Endothelial cell of umbilical vein (primary cell): ENCODE data around the gene CD3G. TPM values are rescaled to one million over a fixed set of nuclear protein-coding genes. Genes with fewer than 3 reads are reported as not detected.

Experiments used
- BruUV-seq: library from RNA; stranded (reverse); fragments of 400-500 nt; replicated peaks from 2 replicates; lab custom pipeline; 2021; lab: Mats Ljungman, UMichigan
- CTCF ChIA-PET: fragments of 300-600, 350-600 bp; sonication (Branson Sonifier 250); formaldehyde crosslinking; loops from one replicate; lab custom pipeline; 2021; ENCODE audit warnings: antibody characterized with exemption, inconsistent platforms; lab: Charles Lee
- POLR2A ChIA-PET: fragments of 300-600, 350-600 bp; sonication (Branson Sonifier 250); formaldehyde crosslinking; loops from one replicate; lab custom pipeline; 2021; ENCODE audit warnings: antibody characterized with exemption, inconsistent platforms; lab: Charles Lee
- DNase-seq: peaks from one replicate; pipeline ENCODE4 v3.0.0-alpha.2; 2011; ENCODE audit warnings: low read depth, low spot score
- FAIRE-seq: peaks from 2 replicates; lab custom pipeline; 2011; peaks lifted over from hg19 to GRCh38; lab: Jason Lieb, UNC
- H2AFZ ChIP-seq: 2 replicates; pipeline ENCODE4 v1.6.0; 2012; ENCODE audit warnings: low read depth, low read length, control low read depth, inconsistent platforms
- H3K27ac ChIP-seq: 2 replicates; pipeline ENCODE4 v1.5.1; 2011; ENCODE audit warnings: low read depth, mild to moderate bottlenecking, control low read depth, low read length, moderate library complexity; ENCODE audit not compliant: insufficient read depth
- H3K27me3 ChIP-seq, 2 experiments: 2 replicates each; pipeline versions ENCODE4 v1.6.0 to v1.6.1; 2011; ENCODE audit warnings: low read length in 2 of 2, mixed read lengths in 1 of 2; ENCODE audit not compliant: control insufficient read depth in 2 of 2, insufficient read depth in 2 of 2
- H3K36me3 ChIP-seq, 2 experiments: 2 replicates in 1 of 2; 3 replicates in 1 of 2; pipeline ENCODE4 v1.5.1; 2011; ENCODE audit warnings: low read length in 2 of 2, mild to moderate bottlenecking in 1 of 2, moderate library complexity in 1 of 2; ENCODE audit not compliant: control insufficient read depth in 2 of 2, insufficient read depth in 2 of 2; ENCODE audit errors: extremely low read depth in 1 of 2
- H3K4me1 ChIP-seq: 3 replicates; pipeline ENCODE4 v1.5.1; 2011; ENCODE audit warnings: mild to moderate bottlenecking, low read length; ENCODE audit not compliant: control insufficient read depth, insufficient read depth; ENCODE audit errors: extremely low read depth
- H3K4me2 ChIP-seq: 2 replicates; pipeline ENCODE4 v1.6.1; 2011; ENCODE audit warnings: low read length, control low read depth, mixed read lengths; ENCODE audit not compliant: insufficient read depth
- H3K4me3 ChIP-seq, 3 experiments: fragments of 200-600 bp in 1 of 3; sonication (generic), shearing (Covaris generic) in 1 of 3; replicated peaks in 1 of 3; 2 replicates each; pipeline ENCODE4 v1.5.1; 2011 to 2016; ENCODE audit warnings: control low read depth in 3 of 3, low read length in 3 of 3, mild to moderate bottlenecking in 2 of 3, inconsistent platforms in 1 of 3, low read depth in 1 of 3, moderate library complexity in 1 of 3; ENCODE audit not compliant: insufficient read depth in 1 of 3
- H3K79me2 ChIP-seq: 2 replicates; pipeline ENCODE4 v1.6.0; 2012; ENCODE audit warnings: low read length, inconsistent platforms; ENCODE audit not compliant: control insufficient read depth, insufficient read depth
- H3K9ac ChIP-seq: replicated peaks from 2 replicates; pipeline ENCODE3; 2011; ENCODE audit warnings: low read length, control low read depth; ENCODE audit not compliant: insufficient read depth; ENCODE audit errors: extremely low read depth
- H3K9me1 ChIP-seq: replicated peaks from 3 replicates; pipeline ENCODE4 v1.6.0; 2011; ENCODE audit warnings: mild to moderate bottlenecking, low read length; ENCODE audit not compliant: control insufficient read depth, insufficient read depth; ENCODE audit errors: extremely low read depth
- H3K9me3 ChIP-seq: replicated peaks from 2 replicates; pipeline ENCODE4 v1.5.1; 2012; ENCODE audit warnings: low read length, inconsistent platforms; ENCODE audit not compliant: control insufficient read depth, insufficient read depth
- H4K20me1 ChIP-seq: replicated peaks from 2 replicates; pipeline ENCODE3; 2011; ENCODE audit warnings: mild to moderate bottlenecking, low read length; ENCODE audit not compliant: control insufficient read depth, insufficient read depth; ENCODE audit errors: extremely low read depth
- EZH2 ChIP-seq: IDR thresholded peaks from 2 replicates; pipeline ENCODE4 v1.6.1; 2012; ENCODE audit warnings: borderline replicate concordance, low read depth, mild to moderate bottlenecking, moderate library complexity, low read length, inconsistent platforms; ENCODE audit not compliant: severe bottlenecking
- FOS ChIP-seq: IDR thresholded peaks from 2 replicates; pipeline ENCODE4 v1.6.1; 2011; ENCODE audit warnings: mild to moderate bottlenecking, low read length, moderate library complexity, borderline replicate concordance; ENCODE audit not compliant: insufficient read depth
- GATA2 ChIP-seq: IDR thresholded peaks from 2 replicates; pipeline ENCODE4 v1.7.0; 2011; ENCODE audit warnings: low read depth, mild to moderate bottlenecking, moderate library complexity, mixed read lengths, low read length; ENCODE audit not compliant: insufficient read length, insufficient read depth
- JUN ChIP-seq: IDR thresholded peaks from 2 replicates; pipeline ENCODE4 v1.6.1; 2011; ENCODE audit warnings: borderline replicate concordance, low read depth; ENCODE audit not compliant: insufficient read length, insufficient read depth
- MYC ChIP-seq: IDR thresholded peaks from one replicate; pipeline ENCODE4 v1.6.1; 2011; ENCODE audit warnings: mild to moderate bottlenecking, low read depth, low read length
- POLR2A ChIP-seq: IDR thresholded peaks from 2 replicates; pipeline ENCODE4 v1.6.1; 2012; ENCODE audit warnings: low read depth, mild to moderate bottlenecking, control low read depth, low read length
- POLR2AphosphoS5 ChIP-seq: IDR thresholded peaks from 2 replicates; pipeline ENCODE4 v1.6.1; 2012; ENCODE audit warnings: low read depth, mild to moderate bottlenecking, control low read depth, low read length, moderate library complexity; ENCODE audit not compliant: insufficient read depth
- dilution Hi-C: fragments of 300-500 bp; cut with MboI; formaldehyde crosslinking; loops from one replicate; pipeline ENCODE4 v1.15.0; 2019; ENCODE audit warnings: low sequenced_read_pairs; ENCODE audit not compliant: extremely low pct_ligation_motif_present
- intact Hi-C: fragments of 100-400 bp; cut with micrococcal nuclease; formaldehyde crosslinking; loops from one replicate; pipeline ENCODE4 v1.10.0; 2022
- polyA plus RNA-seq, 4 experiments: library from polyadenylated mRNA; depleted of rRNA in 3 of 4; stranded (reverse) in 3 of 4; unstranded in 1 of 4; fragments of >200 nt; gene quantifications; 2 replicates each; pipeline versions ENCODE4 v1.2.1 to v1.2.3, GENCODE V29; 2011 to 2012; ENCODE audit warnings: missing spikeins in 1 of 4
- total RNA-seq: library from RNA; stranded (reverse); gene quantifications from 2 replicates; pipeline ENCODE4 v1.2.3, GENCODE V29; 2021
- TF ChIP-seq, protein P1 (sequence below), 2 donors: IDR thresholded peaks; 1 replicate in 1 of 2; 2 replicates in 1 of 2; pipeline ENCODE4 v1.5.1; 2011; ENCODE audit warnings: low read length in 2 of 2, mild to moderate bottlenecking in 2 of 2, moderate library complexity in 2 of 2, control low read depth in 1 of 2, inconsistent platforms in 1 of 2, low read depth in 1 of 2; ENCODE audit not compliant: insufficient read depth in 1 of 2; ENCODE audit errors: extremely low read depth in 1 of 2

The CD3G gene
- total and polyA plus RNA-seq, 2 donors (not counting 3 experiments of a cell fraction or from before 2014, with no cell fraction given), result not detected

DNA sequence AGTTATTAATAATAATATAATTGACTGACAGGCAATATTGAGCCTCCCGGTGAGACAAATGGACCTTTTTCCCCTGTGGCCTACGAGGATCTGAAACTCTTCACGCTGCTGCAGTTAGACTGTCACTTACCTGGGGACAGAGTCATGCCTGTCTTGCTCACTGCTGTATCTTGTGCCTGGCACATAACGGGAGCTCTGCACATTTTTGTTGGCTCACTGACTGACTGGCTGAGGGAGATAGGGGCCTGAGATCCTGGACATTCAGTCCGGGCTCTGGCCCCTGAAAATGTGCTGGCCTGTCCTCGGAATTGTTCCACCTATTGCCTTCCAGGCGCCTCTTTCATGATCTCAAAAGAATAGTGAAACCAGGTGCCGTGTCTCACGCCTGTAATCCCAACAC is 896 bp upstream of the CD3G start:
- intact Hi-C loops, result no loop called here
- no peaks in the 10 kb centered on the region for H3K9me3 ChIP-seq
- POLR2A ChIA-PET, result no interaction called here
- no TSS peak for BruUV-seq
- CTCF ChIA-PET, result interaction anchor here (0.7 to 1.8 kb wide), 2 partner anchors 145 kb away, joined by 3 to 6 read pairs; no protein-coding TSS in a partner anchor
- TF ChIP-seq EZH2 (no peak), FOS (no peak), GATA2 (no peak), JUN (no peak), POLR2A (no peak), POLR2AphosphoS5 (no peak), MYC (no peak)
- TF ChIP-seq, protein P1, sequence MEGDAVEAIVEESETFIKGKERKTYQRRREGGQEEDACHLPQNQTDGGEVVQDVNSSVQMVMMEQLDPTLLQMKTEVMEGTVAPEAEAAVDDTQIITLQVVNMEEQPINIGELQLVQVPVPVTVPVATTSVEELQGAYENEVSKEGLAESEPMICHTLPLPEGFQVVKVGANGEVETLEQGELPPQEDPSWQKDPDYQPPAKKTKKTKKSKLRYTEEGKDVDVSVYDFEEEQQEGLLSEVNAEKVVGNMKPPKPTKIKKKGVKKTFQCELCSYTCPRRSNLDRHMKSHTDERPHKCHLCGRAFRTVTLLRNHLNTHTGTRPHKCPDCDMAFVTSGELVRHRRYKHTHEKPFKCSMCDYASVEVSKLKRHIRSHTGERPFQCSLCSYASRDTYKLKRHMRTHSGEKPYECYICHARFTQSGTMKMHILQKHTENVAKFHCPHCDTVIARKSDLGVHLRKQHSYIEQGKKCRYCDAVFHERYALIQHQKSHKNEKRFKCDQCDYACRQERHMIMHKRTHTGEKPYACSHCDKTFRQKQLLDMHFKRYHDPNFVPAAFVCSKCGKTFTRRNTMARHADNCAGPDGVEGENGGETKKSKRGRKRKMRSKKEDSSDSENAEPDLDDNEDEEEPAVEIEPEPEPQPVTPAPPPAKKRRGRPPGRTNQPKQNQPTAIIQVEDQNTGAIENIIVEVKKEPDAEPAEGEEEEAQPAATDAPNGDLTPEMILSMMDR (IDR thresholded peaks at IDR 0.05; ENCODE audit: extremely low read depth in 1 of 2, insufficient read depth in 1 of 2, low read depth in 1 of 2, low read length in 2 of 2), result no peak
- H3K9me1 ChIP-seq, result no peaks in the 10 kb centered on the region
- no peak overlapping the region for H3K4me2 ChIP-seq
- no peak overlapping the region for H3K4me3 ChIP-seq
- FAIRE-seq (no peak), DNase-seq (no peak)
- no peak overlapping the region for H2AFZ ChIP-seq
- H3K4me1 ChIP-seq, result no peaks in the 10 kb centered on the region
- no peaks in the 10 kb centered on the region for H4K20me1 ChIP-seq
- H3K36me3 ChIP-seq, result no peaks in the 10 kb centered on the region
- no peak overlapping the region for H3K9ac ChIP-seq
- no peak overlapping the region for H3K27ac ChIP-seq
- dilution Hi-C loops, result no loop called here
- peaks cover 7 to 24% of the 10 kb centered on the region in 2 experiments for H3K27me3 ChIP-seq
- no peaks in the 10 kb centered on the region for H3K79me2 ChIP-seq
